NCI-H69 (cell line): Measurements from ENCODE around the gene ZNF470.

Experiments used
- DNase-seq: peaks from one replicate; lab custom pipeline; 2025; lab: John Stamatoyannopoulos, UW

Gene ZNF470

DNA sequence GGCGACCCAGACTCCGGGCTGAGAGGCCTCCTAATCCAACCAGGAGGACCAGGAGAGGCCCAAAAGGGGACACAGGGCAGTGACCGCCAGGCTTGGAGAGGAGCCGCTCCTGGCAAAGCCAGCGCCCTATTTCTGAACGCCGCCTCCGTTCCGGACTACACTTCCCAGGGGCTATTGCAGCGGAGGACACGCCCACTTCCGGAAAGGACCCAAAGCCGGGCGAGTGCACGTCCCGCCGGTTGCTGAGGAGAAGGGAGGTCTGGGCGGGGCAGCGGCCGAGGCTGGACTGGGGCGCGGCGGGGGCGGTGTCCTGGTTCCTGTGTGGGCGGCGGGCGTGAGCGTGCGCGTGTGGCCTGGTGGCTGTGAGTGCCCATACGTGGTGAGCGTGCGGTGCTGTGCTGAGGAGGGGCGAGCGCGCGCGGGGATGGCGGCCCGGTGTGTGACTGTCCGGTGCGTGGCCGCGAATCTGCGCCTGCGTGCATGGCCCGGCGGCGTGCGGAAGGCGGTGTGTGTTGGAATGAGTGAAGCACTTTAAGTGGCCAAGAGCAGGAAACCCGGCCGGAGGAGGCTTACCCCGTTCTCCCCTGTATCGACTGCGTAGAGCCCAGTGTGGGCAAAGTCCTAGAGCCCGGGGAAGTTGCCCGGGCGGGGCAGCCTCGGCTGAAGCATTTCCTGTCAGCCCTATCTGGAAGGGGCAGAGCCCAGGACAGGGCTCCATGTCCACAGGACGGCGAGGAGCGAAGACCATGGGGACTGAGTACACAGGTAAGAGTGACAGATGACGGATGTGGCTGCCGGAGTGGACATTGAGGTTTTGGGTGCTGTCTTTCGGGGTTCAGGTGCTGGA, at the start of gene ZNF470:
Gene ZNF470 (plus strand): TSS at position 195 of the 847 bp plus-strand sequence. CDS start 2,844 bp downstream, outside the sequence.
- DNase-seq = peak; percentile 92

DNA sequence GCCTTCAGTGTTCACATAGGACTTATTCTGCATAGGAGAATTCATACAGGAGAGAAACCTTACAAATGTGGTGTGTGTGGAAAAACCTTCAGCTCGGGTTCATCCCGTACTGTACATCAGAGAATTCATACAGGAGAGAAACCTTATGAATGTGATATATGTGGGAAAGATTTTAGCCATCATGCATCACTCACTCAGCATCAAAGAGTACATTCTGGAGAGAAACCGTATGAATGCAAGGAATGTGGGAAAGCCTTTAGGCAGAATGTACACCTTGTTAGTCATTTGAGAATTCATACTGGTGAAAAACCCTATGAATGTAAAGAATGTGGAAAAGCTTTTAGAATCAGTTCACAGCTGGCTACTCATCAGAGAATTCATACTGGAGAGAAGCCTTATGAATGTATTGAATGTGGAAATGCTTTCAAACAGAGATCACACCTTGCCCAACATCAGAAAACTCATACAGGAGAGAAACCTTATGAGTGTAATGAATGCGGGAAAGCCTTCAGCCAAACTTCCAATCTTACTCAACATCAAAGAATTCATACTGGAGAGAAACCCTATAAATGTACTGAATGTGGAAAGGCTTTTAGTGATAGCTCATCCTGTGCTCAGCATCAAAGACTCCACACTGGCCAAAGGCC, 41.9 kb upstream of the ZNF470 start:
- DNase-seq = no peak

DNA sequence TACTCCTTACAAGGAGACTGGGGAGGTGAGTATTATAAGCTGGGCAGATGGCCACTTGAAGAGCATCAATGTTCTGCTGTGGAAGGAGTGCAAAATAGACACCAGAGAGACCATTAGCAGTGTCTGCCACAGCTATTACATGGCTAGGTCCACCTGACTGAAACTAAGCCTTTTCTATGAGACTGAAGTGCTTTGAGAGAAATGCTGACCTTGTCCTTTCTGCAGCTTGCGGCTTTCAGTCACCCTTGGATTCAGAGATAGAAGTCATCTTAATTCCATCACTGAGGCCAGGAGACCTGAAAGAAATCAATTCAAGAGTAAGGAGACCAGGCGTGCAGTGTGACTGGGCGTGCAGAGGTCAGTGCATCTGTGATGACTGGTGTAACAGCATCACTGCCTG, 29.8 kb upstream of the ZNF470 start:
- no peak for DNase-seq

GRCh38 chr19:56538254-56538760, 29.0 kb upstream of the ZNF470 start:
- DNase-seq = peak; percentile 96

GRCh38 chr19:56538761-56539263, 28.5 kb upstream of the ZNF470 start, which contains the start of gene ZFP28:
ZFP28 (plus strand) TSS chr19:56538948; CDS start chr19:56539019, 71 bp downstream.
- peak; percentile 96 for DNase-seq

DNA sequence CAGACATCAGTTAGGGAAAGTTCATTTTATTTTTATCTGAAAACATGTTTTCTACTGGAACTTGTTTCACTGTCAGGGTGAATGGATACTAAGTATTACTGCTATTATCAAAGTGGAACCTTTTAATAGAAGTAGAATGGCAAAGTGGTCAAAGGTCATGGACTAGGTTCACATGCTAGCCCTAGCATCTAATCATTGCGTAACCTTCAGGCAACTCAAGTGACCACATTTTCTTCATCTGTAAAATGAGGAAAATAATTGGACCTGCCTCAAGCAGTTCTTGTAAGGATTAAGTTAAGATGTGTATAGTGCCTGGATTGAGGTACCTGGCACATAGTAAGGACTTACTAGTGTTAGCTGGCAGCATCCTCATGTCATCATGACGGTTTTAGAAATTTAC, 23.5 kb upstream of the ZNF470 start:
- DNase-seq = no peak

DNA sequence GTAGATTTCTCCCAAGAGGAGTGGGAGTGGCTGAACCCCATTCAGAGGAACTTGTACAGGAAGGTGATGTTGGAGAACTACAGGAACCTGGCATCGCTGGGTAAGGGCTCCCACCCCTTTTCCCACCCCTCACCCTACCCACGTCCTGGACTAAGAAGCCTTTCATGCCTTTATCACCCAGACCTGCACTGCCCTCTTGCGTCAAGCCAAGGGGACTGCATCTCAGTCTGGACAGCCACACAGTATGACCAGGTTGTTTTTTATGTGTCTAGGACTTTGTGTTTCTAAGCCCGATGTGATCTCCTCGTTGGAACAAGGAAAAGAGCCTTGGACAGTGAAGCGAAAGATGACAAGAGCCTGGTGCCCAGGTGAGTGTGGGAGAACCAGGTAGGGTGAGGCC, 19.7 kb upstream of the ZNF470 start:
- DNase-seq = no peak

DNA sequence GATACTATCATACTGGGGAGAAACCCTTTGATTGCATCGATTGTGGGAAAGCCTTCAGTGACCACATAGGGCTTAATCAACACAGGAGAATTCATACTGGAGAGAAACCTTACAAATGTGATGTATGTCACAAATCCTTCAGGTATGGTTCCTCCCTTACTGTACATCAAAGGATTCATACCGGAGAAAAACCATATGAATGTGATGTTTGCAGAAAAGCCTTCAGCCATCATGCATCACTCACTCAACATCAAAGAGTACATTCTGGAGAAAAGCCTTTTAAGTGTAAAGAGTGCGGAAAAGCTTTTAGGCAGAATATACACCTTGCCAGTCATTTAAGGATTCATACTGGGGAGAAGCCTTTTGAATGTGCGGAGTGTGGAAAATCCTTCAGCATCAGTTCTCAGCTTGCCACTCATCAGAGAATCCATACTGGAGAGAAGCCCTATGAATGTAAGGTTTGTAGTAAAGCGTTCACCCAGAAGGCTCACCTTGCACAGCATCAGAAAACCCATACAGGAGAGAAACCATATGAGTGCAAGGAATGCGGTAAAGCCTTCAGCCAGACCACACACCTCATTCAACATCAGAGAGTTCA, 12.9 kb upstream of the ZNF470 start:
- DNase-seq = no peak

DNA sequence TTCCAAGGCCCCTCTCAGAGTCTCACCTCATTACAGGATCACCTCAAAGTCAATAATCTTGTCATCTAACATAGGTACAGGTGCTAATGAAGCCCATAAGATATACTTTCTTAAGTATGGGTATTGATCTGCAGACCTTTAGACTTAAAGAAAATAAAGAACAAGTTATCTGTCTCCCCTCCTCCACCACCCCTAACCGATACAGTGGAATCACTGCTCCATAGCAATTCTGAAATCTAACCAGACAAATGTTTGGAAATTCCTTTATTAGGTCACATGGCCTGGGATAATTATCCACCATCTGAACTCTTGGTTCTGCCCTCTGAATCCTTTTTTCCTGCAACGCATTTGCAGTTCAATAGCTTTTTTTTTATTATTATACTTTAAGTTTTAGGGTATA, 4.5 kb upstream of the ZNF470 start:
- DNase-seq = no peak

- peak; percentile 58 for DNase-seq
Measured at GRCh38 chr19:56566904-56567273, 379 bp upstream of the ZNF470 start.

DNA sequence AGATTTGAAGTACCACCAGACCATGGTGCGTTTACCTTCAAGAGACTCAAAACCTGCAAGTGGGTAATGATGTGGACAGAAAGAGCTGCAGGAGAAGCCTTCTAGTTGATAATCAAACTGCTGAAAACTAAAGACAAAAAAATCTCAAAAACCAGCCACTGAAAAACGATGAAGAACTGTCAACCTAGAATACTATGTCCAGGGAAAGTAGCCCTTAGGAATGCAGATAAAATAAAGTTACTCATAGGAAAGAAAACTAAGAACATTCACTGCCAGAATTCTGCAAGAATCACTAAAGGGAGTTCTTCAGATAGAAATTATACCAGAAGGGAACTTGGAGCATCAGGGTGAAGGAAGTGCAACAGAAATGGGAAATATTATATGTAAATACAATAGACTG, 5.3 kb downstream of the ZNF470 start:
- DNase-seq = no peak

DNA sequence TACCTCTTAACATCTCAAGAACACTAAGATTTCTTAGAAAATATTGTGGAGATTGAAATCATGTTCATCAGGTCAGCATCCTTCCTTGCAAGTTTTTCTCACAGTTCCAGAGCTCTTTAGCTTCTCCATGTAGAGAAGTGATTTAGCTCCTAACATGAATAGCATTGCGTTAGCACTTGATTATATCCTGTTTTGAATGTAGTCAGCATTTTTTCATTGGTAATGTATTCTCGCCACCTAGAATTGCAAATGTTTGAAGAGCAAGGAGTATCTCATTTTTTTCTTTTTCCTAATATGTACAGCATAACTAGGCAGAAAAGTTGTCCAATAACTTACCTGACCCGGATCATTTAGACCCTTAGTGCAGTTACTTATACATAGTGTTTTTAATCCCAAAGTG, 6.6 kb downstream of the ZNF470 start:
- no peak for DNase-seq

DNA sequence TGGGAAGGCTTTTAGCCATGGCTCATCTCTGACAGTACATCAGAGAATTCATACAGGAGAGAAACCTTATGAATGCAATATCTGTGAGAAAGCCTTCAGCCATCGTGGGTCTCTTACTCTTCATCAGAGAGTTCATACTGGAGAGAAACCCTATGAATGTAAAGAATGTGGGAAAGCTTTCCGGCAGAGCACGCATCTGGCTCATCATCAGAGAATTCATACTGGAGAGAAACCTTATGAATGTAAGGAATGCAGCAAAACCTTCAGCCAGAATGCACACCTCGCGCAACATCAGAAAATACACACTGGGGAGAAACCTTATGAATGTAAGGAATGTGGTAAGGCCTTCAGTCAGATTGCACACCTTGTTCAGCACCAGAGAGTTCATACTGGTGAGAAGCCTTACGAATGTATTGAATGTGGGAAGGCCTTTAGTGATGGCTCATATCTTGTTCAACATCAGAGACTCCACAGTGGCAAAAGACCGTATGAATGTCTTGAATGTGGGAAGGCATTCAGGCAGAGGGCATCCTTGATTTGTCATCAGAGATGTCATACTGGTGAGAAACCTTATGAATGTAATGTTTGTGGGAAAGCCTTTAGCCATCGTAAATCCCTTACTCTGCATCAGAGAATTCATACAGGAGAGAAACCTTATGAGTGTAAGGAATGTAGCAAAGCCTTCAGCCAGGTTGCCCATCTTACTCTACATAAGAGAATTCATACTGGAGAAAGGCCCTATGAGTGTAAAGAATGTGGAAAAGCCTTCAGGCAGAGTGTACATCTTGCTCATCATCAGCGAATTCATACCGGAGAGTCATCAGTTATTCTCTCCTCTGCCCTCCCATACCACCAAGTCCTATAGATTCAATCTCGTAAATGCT, 10.7 kb downstream of the ZNF470 start:
- no peak for DNase-seq

GRCh38 chr19:56594446-56594782, 27.1 kb downstream of the ZNF470 start:
- no peak for DNase-seq

DNA sequence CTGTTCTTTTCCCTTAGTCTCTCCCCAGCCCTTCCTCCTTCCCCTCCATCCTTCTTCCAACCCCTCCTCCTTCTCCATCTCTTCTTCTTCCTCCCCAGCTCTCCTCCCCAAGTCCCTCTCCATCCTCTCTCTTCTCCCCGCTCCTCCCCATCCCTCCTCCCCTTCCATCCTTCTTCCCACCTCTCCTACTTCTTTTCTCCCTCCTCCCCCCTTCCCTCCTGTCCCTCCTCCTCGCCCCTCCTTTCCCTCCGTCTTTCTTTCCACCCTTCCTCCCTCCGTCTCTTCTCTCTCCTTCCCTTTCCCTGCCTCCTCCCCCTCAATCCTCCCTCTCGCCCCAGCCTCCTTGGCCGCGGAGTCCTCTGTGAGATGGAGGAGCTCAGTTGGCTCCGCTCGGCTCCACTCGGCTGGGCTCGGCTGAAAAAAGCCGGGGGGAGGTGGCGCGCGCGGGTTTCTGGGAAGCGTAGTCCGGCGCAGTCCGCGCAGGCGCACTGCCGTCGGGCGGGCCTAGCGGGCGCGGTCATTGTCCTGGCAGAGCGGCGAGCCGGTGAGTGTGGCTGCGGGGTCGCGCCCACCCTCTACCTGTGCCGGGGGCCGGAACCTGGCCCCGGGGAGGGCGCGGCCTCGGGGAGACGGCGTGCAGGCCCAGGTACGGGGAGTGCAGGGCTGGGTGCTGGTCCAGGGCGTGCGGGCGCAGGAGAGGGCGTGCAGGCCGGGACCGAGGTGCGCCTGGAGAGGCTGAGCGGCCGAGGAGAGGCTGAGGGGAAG, 27.7 kb downstream of the ZNF470 start, which contains the start of gene ZNF71:
Gene ZNF71 (plus strand): TSS at position 520 of the 765 bp plus-strand sequence. CDS start 6,257 bp downstream, outside the sequence.
- DNase-seq = peak; percentile 93

GRCh38 chr19:56595548-56595899, 28.3 kb downstream of the ZNF470 start:
- no peak for DNase-seq

GRCh38 chr19:56596676-56597075, 29.4 kb downstream of the ZNF470 start:
- no peak for DNase-seq

DNA sequence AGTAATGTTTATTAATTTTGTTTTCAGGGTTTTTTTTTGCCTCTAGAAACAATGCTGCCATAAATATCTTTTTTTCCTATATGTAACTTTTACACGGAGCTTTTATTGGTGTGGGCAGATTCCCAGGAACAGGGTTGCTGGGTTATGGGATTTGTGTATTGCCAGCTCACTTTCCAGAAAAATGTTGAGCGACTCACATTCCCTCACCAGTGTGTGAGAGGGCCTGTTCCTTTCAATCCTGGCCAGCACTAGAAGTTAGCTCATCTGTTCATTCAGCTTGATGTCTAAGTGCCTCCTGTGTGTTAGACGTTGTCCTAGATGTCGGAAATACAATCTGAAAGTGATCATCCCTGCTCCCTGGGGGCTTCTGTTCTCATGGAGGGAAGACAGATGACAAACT, 30.4 kb downstream of the ZNF470 start:
- DNase-seq = no peak

DNA sequence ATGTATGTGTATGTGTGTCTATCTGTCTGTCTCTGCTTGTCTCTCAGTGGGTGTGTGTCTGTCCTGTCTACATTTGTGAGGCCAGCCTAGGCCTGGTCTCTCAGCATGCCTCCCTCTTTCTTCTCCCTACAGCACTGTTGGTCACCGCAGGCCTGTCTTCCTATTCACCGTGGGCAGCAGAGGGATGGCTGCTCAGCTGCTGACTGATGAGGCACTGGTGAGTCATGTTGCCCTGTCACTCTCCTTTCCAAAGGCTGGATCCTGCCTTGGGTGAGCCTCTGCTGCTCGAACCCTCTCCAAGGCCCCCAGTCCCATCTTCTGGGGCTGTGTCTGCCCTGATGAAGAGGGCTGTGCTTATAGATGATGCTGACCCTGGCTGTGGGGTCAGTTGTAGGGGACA, 34.1 kb downstream of the ZNF470 start:
- DNase-seq = no peak

- DNase-seq = no peak
Measured at GRCh38 chr19:56603829-56604228, 36.6 kb downstream of the ZNF470 start.
